Smooth muscle cell of the coronary artery (primary cell): ENCODE data around the gene TGFBR3. TPM values are rescaled to one million over a fixed set of nuclear protein-coding genes. Genes with fewer than 3 reads are reported as not detected.

Source experiments
- total RNA-seq: library from RNA; depleted of rRNA; stranded (reverse); fragments of >200 nt; gene quantifications from 2 replicates; pipeline ENCODE4 v1.2.3, GENCODE V29; 2014; ENCODE audit warnings: low replicate concordance

Gene TGFBR3
- 1.1 and 83.2 TPM in 2 replicates for total RNA-seq

DNA sequence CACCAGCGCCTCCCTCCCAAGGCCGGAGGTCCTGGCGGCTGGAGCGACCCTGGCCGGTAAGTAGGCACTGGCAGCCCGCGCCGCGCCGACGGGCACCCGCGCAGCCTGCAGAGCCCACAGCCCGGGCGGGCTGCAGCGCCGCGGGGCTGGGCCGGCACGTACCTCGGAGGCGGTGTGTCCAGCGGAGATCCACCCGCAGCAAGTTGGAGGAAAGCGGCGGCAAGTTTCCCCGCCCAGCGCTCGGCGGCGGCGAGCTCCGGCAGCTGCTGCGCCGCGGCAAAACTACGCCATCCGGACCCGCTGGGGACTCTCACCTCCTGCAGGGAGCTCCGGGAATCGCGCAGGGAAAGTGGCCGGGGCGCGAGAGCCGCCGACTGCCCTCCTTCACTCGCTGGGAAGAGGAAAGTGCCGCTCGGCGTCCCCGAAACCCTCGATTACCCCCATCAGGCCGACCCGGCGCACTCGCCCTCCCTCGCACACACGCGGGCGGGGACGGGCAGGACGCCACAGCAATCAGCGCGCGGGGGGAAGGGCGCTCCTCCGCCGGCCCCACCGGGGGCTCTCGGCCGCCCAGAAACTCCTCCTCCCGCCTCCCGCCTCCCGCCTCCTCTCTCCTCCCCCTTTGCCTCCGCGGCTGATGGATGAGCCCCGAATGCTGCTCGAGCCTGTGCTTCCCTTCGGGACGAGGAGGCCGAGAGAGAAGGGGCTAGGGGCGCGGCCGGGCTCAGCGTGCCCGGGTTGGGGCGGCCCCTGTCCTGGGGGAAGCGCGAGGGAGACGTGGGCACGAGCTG, at the start of gene TGFBR3:
TSS of gene TGFBR3 (minus strand) at position 436 of the 791 bp plus-strand sequence. CDS start 24,620 bp downstream, outside the sequence.

Other genes with a start within 250 kb of the TGFBR3 start
- gene BRDT, start 63.2 kb upstream of the TGFBR3 start, total RNA-seq, result not detected in 2 replicates
- 0.12 TPM in 1 of 2 replicates, not detected in the other for gene EPHX4, start 143.8 kb upstream of the TGFBR3 start, total RNA-seq
- gene SETSIP, start 189.3 kb upstream of the TGFBR3 start, total RNA-seq, result not detected in 2 replicates
- 2.1 and 5.1 TPM in 2 replicates for gene BTBD8, start 194.2 kb upstream of the TGFBR3 start, total RNA-seq